GM20000 (cell line): Measurements from ENCODE around the gene GAB3.

Experiments used
- DNase-seq: peaks from one replicate; pipeline ENCODE4 v3.0.0; 2012; ENCODE audit warnings: low spot score
- CTCF ChIP-seq: IDR thresholded peaks from 2 replicates; pipeline ENCODE4 v1.5.1; 2012; ENCODE audit warnings: mild to moderate bottlenecking, control low read depth; ENCODE audit errors: extremely low read depth, missing control alignments

The GAB3 gene

GRCh38 chrX:154774622-154775021 is 23.7 kb upstream of the GAB3 start:
- DNase-seq, result no peak
- no peak for TF ChIP-seq CTCF

GRCh38 chrX:154762537-154763296 is 11.8 kb upstream of the GAB3 start, which contains the start of gene DKC1:
TSS of gene DKC1 (plus strand) at chrX:154762864. CDS start at chrX:154762966, 102 bp downstream.
- no peak for TF ChIP-seq CTCF
- peak; percentile 93 for DNase-seq

- TF ChIP-seq CTCF, result no peak
- no peak for DNase-seq
These were observed 11.2 kb upstream of the GAB3 start for GRCh38 chrX:154761977-154762536.

GRCh38 chrX:154758696-154759095 is 7.8 kb upstream of the GAB3 start:
- DNase-seq, result no peak
- TF ChIP-seq CTCF, result no peak

GRCh38 chrX:154751669-154752271 is 893 bp upstream of the GAB3 start:
- DNase-seq, result no peak
- no peak for TF ChIP-seq CTCF

GRCh38 chrX:154751203-154751668 is 359 bp upstream of the GAB3 start:
- TF ChIP-seq CTCF, result no peak
- peak; percentile 20 for DNase-seq

GRCh38 chrX:154749856-154750255 is 1.0 kb downstream of the GAB3 start:
- no peak for DNase-seq
- TF ChIP-seq CTCF, result no peak
